HK-2 (cell line): ENCODE results near the gene RAPGEF2.
"Not testable (repeated sequence)": the region's sequence is repeated elsewhere in the genome, so short reads cannot be mapped to it uniquely, and the experiment has no call there.

Experiments
- DNase-seq: peaks from one replicate; pipeline ENCODE4 v3.0.0-alpha.2; 2018; ENCODE audit not compliant: unreplicated experiment

Gene RAPGEF2

DNA sequence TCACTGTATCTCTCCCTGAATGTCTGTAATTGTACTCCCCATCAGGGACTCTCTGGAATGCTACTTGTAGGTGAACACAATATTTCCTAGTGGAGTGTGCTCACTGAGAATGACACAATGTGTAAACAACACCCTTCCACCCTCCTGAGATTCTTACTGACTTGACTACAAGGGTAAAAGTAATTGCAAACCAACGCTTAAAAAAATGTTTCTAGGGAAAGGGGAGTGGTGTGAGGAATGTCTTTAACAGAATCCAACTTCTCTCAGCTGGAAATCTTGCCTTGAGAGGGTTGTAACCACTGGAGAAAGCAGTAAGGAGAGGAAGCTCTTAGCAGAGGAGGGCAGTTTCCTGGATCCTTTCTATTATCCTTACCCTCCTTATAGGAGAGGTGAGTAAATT, 5.1 kb upstream of the RAPGEF2 start:
- no peak for DNase-seq

DNA sequence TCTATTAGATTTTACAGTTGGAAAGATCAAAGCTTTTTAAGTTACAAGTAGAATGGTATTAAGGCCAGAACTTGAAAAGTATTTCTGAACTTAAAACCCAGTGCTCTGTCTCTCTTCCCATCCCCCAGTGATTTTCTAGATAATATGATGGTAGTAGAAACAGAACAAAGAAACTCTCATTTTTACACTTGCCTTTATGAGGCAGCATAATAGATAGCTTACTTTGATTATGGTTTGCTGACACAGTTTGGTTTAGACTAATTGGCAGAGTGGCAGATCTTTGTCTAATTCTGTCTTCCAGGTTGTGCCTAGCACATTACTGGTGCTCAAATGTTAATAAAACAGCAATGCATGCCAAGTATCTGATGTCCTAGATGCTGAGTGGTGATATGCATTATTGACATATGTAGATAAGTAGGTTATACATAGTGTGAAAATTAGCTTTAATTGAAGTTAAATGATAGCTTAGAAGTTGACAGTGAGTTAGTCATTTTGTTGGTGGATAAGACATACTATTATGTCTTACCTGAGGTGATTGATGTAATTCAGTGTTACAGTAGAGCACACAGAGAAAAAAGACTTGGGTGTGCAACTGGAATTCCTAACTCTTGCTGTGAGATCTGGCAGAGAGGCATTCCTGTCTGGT, 4.3 kb upstream of the RAPGEF2 start:
- no peak for DNase-seq

DNA sequence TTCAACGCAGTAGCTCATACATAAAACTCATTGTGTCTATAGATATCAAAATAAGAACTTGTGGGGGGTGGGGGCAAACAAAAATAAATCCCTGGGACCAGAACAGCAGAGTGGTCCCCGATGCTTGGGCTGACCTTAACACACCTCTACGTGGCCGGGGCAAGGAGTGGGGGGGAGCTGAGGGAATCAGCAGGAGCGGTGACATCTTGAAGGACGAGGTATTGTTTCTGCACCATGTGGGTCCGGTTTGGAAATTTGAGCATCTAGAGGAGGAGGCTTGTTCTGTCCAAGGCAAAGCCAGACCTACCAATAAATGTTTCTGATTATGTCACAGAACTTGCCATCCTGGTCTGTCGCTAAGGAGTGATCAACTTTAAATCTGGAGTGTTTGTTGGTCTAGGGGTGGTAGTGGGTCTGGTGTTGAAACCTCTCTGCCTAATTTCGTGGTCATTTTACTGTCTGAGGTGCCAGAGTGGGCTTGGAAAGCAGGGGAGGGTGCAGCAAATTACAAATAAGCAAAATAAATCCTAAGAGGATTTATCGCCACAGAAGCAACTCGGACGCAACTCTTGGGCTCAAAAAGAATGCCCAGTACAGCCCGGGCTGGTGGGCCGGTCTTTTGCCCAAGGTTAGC, 774 bp upstream of the RAPGEF2 start:
- DNase-seq = no peak

DNA sequence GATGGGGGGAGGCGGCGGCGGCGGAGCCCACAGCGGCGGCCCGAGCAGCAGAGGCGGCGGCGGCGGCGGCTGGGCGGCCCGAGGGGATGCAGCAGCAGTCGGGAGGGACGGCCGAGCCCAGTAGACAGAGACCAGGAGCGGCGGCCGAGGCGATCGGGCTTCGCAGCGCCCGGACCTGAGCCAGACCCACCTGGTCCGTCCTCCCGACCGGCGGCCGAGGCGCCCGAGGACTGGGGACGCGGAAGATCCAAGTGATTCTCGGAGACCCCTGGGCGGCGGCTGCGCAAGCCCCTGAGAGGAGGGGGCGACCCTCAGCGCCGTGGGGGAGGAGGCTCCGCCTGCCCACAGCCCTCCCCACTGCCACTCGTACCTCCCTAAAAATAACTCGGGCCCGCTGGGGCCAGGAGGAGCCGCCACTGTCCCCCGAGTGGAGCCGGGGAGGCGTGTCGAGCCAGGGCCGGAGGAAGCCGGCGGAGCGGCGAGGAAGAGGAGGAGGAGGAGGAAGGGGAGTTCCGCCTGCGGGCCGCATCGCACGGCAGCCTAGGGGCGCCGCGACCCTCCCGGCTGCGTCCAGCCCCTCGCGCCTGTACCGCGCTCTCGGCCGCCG, 608 bp downstream of the RAPGEF2 start:
- peak; percentile 66 for DNase-seq

DNA sequence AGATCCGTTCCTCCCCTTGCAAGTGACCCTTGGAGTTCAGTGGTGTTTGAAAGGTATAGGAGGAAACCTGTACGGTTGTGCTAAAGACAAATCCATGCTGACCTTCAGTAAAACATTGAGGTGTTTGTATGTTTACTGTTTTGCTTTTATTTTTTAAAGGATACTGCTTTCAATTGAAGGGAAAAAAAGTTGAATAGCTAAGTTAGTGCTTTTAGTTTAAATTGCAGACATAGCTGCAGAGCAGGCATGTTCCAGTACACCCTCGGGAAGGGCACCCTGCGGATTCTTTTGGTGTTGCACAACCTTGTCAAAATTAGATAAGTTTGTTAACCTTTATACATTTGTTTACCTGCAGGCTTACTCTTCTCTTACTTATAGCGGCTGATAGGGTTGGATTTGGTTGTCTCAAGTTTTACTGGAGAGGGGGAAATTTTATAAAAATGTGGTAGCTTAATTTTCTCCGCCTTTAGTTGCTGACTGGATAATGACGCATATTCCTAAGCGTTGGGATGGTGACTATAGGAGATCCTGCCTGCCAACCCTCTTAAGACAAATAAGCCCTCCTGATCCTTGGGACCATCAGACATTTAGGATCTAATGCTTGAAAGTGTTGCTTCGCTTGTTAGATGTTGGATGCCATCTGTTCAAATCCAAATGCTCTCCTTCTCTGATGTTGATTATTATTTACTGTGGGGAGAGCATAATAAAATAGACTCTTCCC, 2.0 kb downstream of the RAPGEF2 start:
- no peak for DNase-seq

DNA sequence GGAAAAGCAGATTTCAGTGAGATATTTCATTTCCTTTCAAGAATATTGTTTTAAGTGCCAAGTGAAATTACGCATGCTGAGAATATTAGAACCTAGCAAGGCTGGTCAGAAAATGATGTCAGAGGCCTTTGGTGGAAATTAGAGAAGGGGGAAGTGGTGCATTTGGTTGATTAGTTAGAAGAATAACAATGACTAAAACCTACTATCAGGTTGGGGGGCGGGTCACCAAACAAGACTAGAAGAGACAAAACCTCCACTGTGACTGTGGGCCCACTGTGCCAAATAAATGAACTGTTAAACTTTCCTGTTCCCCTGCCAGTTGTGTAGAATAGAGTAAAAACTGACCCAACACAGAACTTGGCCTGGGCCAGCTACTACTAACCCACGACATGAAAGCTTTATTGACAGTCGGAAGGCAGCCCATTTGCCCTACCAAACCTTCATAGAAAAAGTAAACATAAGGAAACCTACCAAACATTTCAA, 2.9 kb downstream of the RAPGEF2 start:
- DNase-seq = no peak

DNA sequence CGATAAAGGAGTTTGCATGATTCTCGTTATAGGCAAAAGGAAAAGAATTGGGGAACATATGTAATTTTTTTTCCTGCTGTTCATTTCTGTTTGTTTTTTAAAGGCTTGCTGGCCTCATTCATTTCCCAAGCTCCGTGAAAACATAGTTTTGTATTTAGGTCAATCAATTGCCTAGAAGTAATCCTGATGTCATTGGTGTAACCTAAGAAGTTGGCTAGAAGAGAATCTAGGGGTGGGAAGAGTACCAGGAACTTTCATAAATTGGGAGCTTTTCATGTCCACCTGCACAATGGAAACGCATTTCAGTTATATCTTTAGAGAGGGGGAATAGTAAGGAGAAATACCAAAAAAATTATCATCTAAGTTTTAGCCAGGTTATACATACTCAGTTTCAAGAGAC, 3.8 kb downstream of the RAPGEF2 start:
- no peak for DNase-seq

DNA sequence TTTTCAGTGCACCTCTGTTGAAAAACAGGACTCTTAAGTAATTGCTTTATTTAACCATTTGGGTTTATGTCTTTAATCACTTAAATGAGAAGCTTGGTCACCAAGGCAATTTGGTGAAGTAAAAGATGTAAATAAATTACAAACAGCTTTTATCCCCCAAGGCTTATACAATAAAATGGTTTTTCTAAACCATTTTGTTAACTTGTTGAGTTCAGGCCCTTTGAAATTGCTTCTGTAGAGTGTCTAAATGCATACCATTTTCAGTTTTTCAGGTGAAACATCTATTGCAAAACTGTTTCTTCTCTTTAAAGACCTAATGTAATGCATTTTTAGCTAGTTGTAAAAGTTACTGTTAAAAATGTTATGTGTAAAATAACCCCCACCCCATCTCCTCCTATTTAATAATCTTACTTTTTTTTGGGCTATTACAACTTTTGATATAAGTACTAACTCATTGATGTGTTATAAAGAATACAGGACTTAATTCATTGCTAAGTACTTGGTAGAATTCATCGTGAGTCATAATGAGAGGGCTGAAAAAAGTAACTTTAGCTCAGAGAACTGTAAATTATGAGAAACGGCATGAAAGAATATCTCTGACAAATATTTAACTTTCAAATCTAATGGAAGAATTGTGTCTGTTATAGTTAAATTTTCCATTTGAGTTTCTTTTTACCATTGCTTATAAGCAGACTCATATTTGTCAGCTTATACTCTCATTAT, 4.5 kb downstream of the RAPGEF2 start:
- no peak for DNase-seq

DNA sequence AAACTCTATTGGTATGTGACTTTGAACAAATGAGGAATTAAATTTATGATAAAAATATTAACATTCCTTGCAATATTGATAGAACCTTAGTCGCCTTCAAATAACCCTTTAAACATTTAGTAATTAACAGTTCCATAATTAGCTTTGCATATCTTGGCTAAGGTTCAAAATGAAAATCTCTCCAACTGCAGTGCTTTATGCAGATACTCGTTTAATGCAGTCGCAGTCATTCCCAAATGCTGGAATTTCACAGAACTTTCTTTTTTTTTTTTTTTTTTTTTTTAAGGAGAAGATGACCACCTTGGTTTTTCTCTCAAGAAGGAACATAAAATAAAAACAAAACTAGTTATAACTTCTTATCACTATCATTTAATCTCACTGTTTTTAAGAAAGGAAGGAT, 5.2 kb downstream of the RAPGEF2 start:
- DNase-seq = no peak

DNA sequence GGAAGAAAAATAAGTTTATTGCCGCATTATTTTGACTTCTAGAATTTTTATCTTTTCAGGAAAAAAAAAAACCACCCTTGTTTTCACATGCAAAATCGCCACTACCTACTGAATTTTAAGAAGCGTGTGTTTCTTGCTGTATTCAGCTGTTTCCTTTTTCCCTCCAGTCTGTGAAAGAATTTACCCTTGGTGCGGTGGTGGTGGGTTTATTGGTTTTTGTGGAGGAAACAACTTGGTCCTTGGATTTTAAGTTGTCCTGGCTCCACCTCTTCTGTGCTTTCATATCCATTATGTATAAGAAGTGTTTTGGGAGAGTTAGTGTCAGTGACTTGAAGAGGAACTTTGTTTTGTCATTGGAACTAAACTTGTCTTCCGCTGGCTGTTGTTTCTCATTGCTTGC, 8.1 kb downstream of the RAPGEF2 start:
- no peak for DNase-seq

DNA sequence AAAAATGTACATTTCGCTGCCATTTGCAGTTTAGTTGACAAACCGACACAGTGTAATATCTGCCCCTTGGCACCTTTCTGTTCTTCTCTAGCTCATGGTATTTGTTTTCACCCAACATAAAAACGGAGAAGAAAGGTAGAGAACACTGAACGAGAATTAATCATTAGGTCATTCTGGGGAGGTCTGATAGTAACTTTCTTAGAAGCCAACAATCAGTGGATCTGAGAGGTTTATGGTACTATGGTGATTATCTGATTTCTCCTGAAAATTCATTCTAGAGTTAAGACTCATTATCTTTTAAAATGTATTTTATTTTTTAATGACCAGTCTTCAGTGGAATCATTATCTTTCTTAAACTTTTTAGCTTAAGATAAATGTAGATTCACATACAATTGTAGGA, 8.5 kb downstream of the RAPGEF2 start:
- DNase-seq = no peak

DNA sequence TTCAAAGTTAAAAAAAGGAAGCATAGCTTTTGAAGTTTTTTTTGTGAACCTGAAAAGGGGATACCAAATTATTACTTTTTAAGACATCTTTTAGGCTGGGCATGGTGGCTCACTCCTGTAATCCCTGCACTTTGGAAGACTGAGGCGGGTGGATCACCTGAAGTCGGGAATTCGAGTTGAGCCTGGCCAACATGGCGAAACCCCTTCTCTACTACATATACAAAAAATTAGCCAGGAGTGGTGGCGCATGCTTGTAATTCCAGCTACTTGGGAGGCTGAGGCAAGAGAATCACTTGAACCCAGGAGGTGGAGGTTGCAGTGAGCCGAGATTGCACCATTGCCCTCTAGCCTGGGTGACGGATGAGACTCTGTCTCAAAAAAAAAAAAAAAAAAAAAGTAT, 10.5 kb downstream of the RAPGEF2 start:
- DNase-seq = not testable (repeated sequence)

DNA sequence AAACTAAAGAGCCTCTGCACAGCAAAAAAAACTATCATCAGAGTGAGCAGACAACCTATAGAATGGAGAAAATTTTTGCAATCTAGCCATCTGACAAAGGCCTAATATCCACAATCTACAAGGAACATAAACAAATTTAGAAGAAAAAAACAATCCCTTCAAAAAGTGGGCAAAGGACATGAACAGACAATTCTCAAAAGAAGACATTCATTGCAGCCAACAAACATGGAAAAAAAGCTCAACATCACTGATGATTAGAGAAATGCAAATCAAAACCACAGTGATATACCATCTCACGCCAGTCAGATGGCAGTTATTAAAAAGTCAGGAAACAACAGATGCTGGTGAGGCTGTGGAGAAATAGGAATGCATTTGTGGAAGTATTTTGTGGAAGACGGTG, 13.2 kb downstream of the RAPGEF2 start:
- not testable (repeated sequence) for DNase-seq

DNA sequence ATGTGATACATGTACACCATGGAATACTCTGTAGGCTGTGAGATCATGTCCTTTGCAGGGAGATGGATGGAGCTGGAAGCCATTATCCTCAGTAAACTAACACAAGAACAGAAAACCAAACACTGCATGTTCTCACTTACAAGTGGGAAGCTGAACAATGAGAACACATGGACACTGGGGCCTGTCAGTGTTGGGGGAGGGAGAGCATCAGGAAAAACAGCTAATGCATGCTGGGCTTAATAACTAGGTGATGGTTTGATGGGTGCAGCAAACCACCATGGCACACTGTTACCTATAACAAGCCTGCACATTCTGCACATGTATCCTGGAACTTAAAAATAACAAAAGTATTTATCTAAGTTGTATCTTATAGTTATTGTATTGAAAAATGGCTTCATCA, 13.8 kb downstream of the RAPGEF2 start:
- DNase-seq = not testable (repeated sequence)

DNA sequence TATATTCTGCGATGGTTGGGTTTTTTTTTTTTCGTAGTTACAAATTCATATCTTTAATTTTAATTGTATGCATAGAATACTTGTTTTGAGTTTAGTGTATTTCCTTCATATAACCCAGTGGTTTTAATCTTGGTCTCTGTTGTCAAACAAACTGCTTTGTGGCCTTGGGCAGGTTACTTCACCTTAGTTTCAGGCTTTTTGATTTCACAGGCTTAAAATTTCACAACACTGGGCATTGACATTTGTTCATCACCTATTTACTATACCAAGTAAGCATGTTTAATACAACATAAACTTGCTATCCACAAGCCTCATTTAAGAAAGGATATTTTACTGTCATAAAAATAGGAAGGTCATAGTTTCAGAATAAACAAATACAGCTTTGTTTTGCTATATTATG, 14.7 kb downstream of the RAPGEF2 start:
- no peak for DNase-seq

DNA sequence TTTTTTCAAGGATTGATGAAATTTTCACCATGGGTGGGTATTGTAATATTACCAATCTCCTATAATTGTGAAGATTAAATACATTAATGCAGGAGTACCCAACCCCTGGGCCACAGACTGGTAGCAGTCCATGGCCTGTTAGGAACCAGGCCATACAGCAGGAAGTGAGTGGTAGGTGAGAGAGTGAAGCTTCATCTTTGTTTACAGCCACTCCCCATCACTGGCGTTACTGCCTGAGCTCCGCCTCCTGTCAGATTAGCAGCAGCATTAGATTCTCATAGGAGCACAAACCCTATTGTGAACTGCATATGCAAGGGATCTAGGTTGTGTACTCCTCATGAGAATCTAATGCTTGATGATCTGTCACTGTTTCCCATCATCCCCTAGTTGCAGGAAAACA, 15.1 kb downstream of the RAPGEF2 start:
- DNase-seq = no peak

DNA sequence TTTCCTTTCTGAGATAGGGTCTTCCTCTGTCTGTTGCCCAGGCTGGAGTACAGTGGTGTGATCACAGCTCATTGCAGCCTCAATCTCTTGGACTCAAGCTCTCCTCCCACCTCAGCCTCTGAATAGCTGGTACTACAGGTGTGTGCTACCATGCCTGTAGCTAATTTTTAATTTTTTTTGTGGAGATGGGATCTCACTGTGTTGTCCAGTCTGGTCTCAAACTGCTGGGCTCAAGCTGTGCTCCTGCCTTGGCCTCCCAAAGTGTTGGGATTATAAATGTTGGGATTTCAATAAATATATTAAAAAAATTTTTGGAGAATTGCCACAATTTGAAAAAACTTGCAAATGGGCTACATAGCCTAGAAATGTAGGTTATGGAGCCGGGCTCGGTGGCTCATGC, 18.5 kb downstream of the RAPGEF2 start:
- no peak for DNase-seq

DNA sequence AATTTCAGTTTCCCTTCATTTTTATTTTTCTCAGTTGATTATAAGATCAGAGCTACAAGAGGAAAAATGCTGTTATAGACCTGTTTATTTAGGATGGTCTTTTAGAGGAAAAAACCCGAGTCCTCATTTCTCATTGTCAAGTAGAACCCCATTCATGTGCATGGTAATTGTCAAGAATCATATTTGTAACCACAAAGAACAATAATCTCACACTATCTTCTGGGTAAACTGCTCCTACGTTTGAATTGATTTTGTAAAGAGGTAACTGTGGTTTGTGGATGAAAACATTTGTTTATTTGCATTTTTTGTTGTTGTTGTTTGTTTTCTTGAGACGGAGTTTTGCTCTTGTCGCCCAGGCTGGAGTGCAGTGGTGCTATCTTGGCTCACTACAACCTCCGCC, 23.8 kb downstream of the RAPGEF2 start:
- no peak for DNase-seq

DNA sequence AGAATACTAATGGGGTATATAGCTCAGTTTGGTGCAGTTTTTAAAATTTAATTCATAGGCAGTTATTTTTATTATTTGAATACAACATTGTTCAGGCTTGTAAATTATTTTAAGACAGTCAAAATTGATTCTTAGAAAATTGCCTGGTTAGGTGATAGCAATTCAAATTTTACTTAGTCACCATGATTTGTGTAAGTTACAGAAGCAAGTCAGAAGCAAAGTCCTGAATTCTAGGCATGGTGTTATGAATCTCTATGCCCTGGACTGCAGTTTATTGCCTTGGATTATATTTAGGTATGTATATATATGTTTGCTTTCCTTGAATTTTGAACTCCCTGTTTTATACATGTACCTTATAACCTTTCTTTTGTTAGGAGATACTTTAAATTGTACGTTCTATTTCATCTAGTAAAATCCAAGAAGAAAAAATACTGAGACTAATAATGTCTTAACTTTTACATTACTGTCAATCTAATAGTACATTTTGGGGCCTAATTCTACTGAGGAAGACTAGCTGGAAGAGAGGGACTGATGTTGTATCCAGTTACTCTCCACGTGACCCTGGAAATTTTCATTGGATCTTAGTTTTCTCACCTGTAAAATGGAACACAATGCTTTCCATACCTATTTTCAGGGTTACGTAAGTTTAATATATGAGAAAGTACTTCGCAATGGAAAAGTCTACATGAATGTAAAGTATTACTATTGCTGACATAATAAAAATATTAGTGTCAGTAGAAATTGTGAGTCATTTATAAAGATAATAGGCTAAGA, 25.1 kb downstream of the RAPGEF2 start:
- DNase-seq = no peak

DNA sequence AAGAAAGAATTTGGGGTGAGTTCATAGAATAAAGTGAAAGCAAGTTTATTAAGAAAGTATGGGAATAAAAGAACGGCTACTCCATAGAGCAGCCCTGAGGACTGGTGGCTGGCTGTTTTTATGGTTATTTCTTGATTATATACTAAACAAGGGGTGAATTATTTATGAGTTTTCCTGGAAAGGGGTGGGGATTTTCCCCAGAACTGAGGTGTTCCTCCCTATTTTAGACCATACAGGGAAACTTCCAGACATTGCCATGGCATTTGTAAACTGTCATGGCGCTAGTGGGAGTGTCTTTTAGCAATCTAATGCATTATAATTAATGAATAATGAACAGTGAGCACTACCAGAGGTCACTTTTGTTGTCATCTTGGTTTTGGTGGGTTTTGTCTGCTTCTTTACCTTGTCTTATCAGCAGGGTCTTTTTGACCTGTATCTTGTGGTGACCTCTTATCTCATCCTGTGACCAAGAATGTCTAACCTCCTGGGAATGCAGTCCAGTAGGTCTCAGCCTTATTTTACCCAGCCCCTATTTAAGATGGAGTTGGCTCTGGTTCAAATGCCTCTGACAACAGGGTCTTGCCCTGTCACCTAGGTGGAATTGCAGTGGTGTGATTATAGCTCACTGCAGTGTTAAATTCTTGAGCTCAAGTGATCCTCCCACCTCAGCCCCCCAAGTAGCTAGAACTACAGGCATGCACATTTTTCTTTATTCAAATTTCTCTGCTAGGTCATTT, 27.1 kb downstream of the RAPGEF2 start:
- DNase-seq = no peak

DNA sequence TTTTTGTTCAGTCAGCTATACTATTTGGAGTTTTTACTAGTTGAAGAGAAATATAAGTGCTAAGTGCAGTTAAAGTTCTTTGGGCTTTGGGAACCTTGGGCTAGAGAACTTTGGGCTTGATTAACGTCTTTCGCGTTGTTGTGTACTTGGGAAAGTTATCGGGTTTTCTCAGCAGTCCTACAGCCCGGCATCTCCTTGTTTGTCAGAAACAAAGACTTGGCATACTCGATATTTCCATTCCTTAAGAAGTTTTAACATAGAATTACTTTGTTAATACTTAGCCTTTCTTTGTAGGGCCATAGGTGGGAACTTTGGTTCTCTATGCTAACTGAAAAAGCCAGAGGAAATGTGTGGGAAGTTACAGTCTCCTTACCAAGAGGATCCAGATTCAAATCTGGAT, 28.7 kb downstream of the RAPGEF2 start:
- DNase-seq = no peak
